Neuronal stem cell (in vitro differentiated cells): ENCODE results near the gene SUPT4H1.

Source experiments
- DNase-seq: peaks from one replicate; pipeline ENCODE4 v3.0.0-alpha.2; 2013; ENCODE audit warnings: low spot score
- H2AFZ ChIP-seq: one replicate; pipeline ENCODE4 v1.6.1; 2013; ENCODE audit warnings: mild to moderate bottlenecking, low read length, inconsistent platforms
- H2AK5ac ChIP-seq: 2 replicates; pipeline ENCODE4 v1.6.1; 2013; ENCODE audit warnings: low read depth, mild to moderate bottlenecking, inconsistent platforms, low read length, moderate library complexity, mixed read lengths
- H2BK120ac ChIP-seq: 2 replicates; pipeline ENCODE4 v1.6.1; 2013; ENCODE audit warnings: low read depth, mild to moderate bottlenecking, inconsistent platforms, low read length, moderate library complexity, mixed read lengths
- H2BK12ac ChIP-seq: one replicate; pipeline ENCODE4 v1.6.1; 2013; ENCODE audit warnings: low read length, inconsistent platforms
- H2BK15ac ChIP-seq: 2 replicates; pipeline ENCODE4 v1.6.1; 2013; ENCODE audit warnings: mild to moderate bottlenecking, low read length, inconsistent platforms, mixed read lengths
- H2BK5ac ChIP-seq: one replicate; pipeline ENCODE4 v1.6.1; 2013; ENCODE audit warnings: inconsistent platforms, mild to moderate bottlenecking, low read length, moderate library complexity
- H3K14ac ChIP-seq: one replicate; pipeline ENCODE4 v1.6.1; 2013; ENCODE audit warnings: low read length, inconsistent platforms
- H3K18ac ChIP-seq: 2 replicates; pipeline ENCODE4 v1.6.1; 2013; ENCODE audit warnings: low read length, inconsistent platforms
- H3K23ac ChIP-seq: 2 replicates; pipeline ENCODE4 v1.6.1; 2013; ENCODE audit warnings: low read depth, mild to moderate bottlenecking, mixed read lengths, low read length, inconsistent platforms; ENCODE audit not compliant: poor library complexity
- H3K27ac ChIP-seq: replicated peaks from 3 replicates; pipeline ENCODE4 v1.5.1; 2013; ENCODE audit warnings: low read length, inconsistent platforms
- H3K27me3 ChIP-seq, 3 experiments: 2 replicates each; pipeline ENCODE4 v1.6.1; 2013; ENCODE audit warnings: low read length in 3 of 3, mild to moderate bottlenecking in 2 of 3, inconsistent platforms in 1 of 3, low read depth in 1 of 3, mixed read lengths in 1 of 3, moderate library complexity in 1 of 3; ENCODE audit not compliant: control insufficient read depth in 3 of 3, insufficient read depth in 3 of 3
- H3K36me3 ChIP-seq, 2 donors: replicated peaks in 1 of 2; 2 replicates each; pipeline ENCODE4 v1.6.1; 2013; ENCODE audit warnings: low read length in 2 of 2; ENCODE audit not compliant: control insufficient read depth in 2 of 2, insufficient read depth in 2 of 2
- H3K4ac ChIP-seq: 2 replicates; pipeline ENCODE4 v1.6.1; 2013; ENCODE audit warnings: inconsistent platforms, mild to moderate bottlenecking, low read length, moderate library complexity
- H3K4me1 ChIP-seq, 2 donors: 1 replicate in 1 of 2; 2 replicates in 1 of 2; pipeline ENCODE4 v1.6.1; 2013; ENCODE audit warnings: low read length in 2 of 2, low read depth in 1 of 2; ENCODE audit not compliant: control insufficient read depth in 2 of 2, insufficient read depth in 1 of 2
- H3K4me2 ChIP-seq: one replicate; pipeline ENCODE4 v1.6.1; 2013; ENCODE audit warnings: mild to moderate bottlenecking, low read length, inconsistent platforms; ENCODE audit not compliant: insufficient read depth, poor library complexity, severe bottlenecking
- H3K4me3 ChIP-seq, 2 donors: 2 replicates each; pipeline ENCODE4 v1.5.1; 2013; ENCODE audit warnings: low read length in 2 of 2, mild to moderate bottlenecking in 2 of 2, inconsistent platforms in 1 of 2, moderate library complexity in 1 of 2
- H3K79me1 ChIP-seq: one replicate; pipeline ENCODE4 v1.6.1; 2013; ENCODE audit warnings: low read depth, mild to moderate bottlenecking, inconsistent platforms, low read length, moderate library complexity
- H3K9ac ChIP-seq: one replicate; pipeline ENCODE4 v1.6.1; 2013; ENCODE audit warnings: mild to moderate bottlenecking, low read depth, low read length, inconsistent platforms; ENCODE audit not compliant: poor library complexity
- H3K9me3 ChIP-seq, 2 donors: replicated peaks in 1 of 2; 2 replicates each; pipeline versions ENCODE3 to v1.6.1; 2013; ENCODE audit warnings: low read length in 2 of 2, mild to moderate bottlenecking in 2 of 2, inconsistent platforms in 1 of 2, low read depth in 1 of 2, mixed read lengths in 1 of 2, moderate library complexity in 1 of 2; ENCODE audit not compliant: control insufficient read depth in 2 of 2, insufficient read depth in 1 of 2
- H4K8ac ChIP-seq: one replicate; pipeline ENCODE4 v1.6.1; 2013; ENCODE audit warnings: low read depth, mild to moderate bottlenecking, inconsistent platforms, low read length, moderate library complexity
- H4K91ac ChIP-seq: one replicate; pipeline ENCODE4 v1.6.1; 2013; ENCODE audit warnings: low read length, low read depth, mild to moderate bottlenecking, inconsistent platforms; ENCODE audit not compliant: poor library complexity
- whole genome bisulfite sequencing, 2 donors: extraction: QIAGEN DNeasy Blood & Tissue Kit; methylation state at CpG; one replicate each; pipeline ENCODE4 v1.1.7; 2013; ENCODE audit warnings: missing lambda C conversion rate in 2 of 2, mixed read lengths in 1 of 2; ENCODE audit not compliant: insufficient read length in 2 of 2, insufficient replicate concordance in 1 of 2; ENCODE audit errors: extremely low coverage in 2 of 2; 5-methylcytosine and 5-hydroxymethylcytosine counted together

SUPT4H1 gene

GRCh38 chr17:58314706-58315015, 37.3 kb downstream of the SUPT4H1 start:
- no CpG with 5 or more reads among the region's 6 CpGs for WGBS, 2 donors
- no peaks in the 10 kb centered on the region for H3K9me3 ChIP-seq
- no peak overlapping the region for H2BK12ac ChIP-seq
- no peak overlapping the region for H3K18ac ChIP-seq
- no peak overlapping the region for H3K14ac ChIP-seq
- no peak overlapping the region for H3K27ac ChIP-seq
- H2BK5ac ChIP-seq = no peak overlapping the region
- no peak overlapping the region for H3K9ac ChIP-seq
- no peak overlapping the region for H3K4me2 ChIP-seq
- H4K91ac ChIP-seq = no peak overlapping the region
- DNase-seq = no peak
- no peak overlapping the region for H3K23ac ChIP-seq
- H3K79me1 ChIP-seq = no peaks in the 10 kb centered on the region
- peaks cover 0 to 4% (median 0%) of the 10 kb centered on the region in 3 experiments for H3K27me3 ChIP-seq
- H2AK5ac ChIP-seq = no peak overlapping the region
- no peak overlapping the region for H2BK15ac ChIP-seq
- H3K4ac ChIP-seq = no peak overlapping the region
- peaks cover 0 to 8% of the 10 kb centered on the region in 2 donors for H3K36me3 ChIP-seq
- H2AFZ ChIP-seq = no peak overlapping the region
- no peak overlapping the region for H4K8ac ChIP-seq
- H2BK120ac ChIP-seq = no peak overlapping the region
- H3K4me3 ChIP-seq = no peak overlapping the region
- no peaks in the 10 kb centered on the region for H3K4me1 ChIP-seq

GRCh38 chr17:58313815-58314705, 37.9 kb downstream of the SUPT4H1 start:
- DNase-seq = no peak

GRCh38 chr17:58312829-58313228, 39.2 kb downstream of the SUPT4H1 start:
- H3K27me3 ChIP-seq = peaks cover 0 to 15% (median 0%) of the 10 kb centered on the region in 3 experiments
- no peak overlapping the region for H2BK15ac ChIP-seq
- H4K8ac ChIP-seq = no peak overlapping the region
- H3K27ac ChIP-seq = no peak overlapping the region
- H2AK5ac ChIP-seq = no peak overlapping the region
- no peak overlapping the region for H3K9ac ChIP-seq
- no peak overlapping the region for H3K14ac ChIP-seq
- H2AFZ ChIP-seq = peak overlapping the region; percentile 20
- H3K79me1 ChIP-seq = peaks cover 3% of the 10 kb centered on the region
- no peak overlapping the region for H3K4ac ChIP-seq
- no peak overlapping the region for H4K91ac ChIP-seq
- peaks cover 0 to 8% of the 10 kb centered on the region in 2 donors for H3K36me3 ChIP-seq
- no peak overlapping the region for H3K23ac ChIP-seq
- H3K9me3 ChIP-seq = no peaks in the 10 kb centered on the region
- WGBS, 2 donors = no CpG with 5 or more reads among the region's 1 CpG
- H3K4me1 ChIP-seq = peaks cover 0 to 6% of the 10 kb centered on the region in 2 donors
- H3K4me3 ChIP-seq = no peak overlapping the region
- H2BK5ac ChIP-seq = no peak overlapping the region
- DNase-seq = no peak
- no peak overlapping the region for H3K18ac ChIP-seq
- no peak overlapping the region for H2BK120ac ChIP-seq
- H3K4me2 ChIP-seq = no peak overlapping the region
- H2BK12ac ChIP-seq = no peak overlapping the region

More at GRCh38 chr17:58313815-58314705, 37.9 kb downstream of the SUPT4H1 start:
- no CpG with 5 or more reads among the region's 7 CpGs for WGBS, 2 donors
- Histone ChIP-seq H2BK5ac (no peak overlapping the region), H3K4ac (no peak overlapping the region), H3K36me3 (peaks cover 0 to 8% of the 10 kb centered on the region in 2 donors), H3K4me1 (peaks cover 0 to 2% of the 10 kb centered on the region in 2 donors), H3K9ac (no peak overlapping the region), H2BK120ac (no peak overlapping the region), H3K23ac (no peak overlapping the region), H3K27me3 (peaks cover 0 to 8% (median 0%) of the 10 kb centered on the region in 3 experiments), H3K4me2 (no peak overlapping the region), H3K27ac (no peak overlapping the region), H2BK15ac (no peak overlapping the region), H4K91ac (no peak overlapping the region), H2BK12ac (no peak overlapping the region), H3K79me1 (no peaks in the 10 kb centered on the region), H3K4me3 (no peak overlapping the region), H4K8ac (no peak overlapping the region), H3K14ac (no peak overlapping the region), H2AFZ (no peak overlapping the region), H3K9me3 (no peaks in the 10 kb centered on the region), H2AK5ac (no peak overlapping the region), H3K18ac (no peak overlapping the region)

GRCh38 chr17:58312021-58312630, 39.9 kb downstream of the SUPT4H1 start:
- Histone ChIP-seq H3K14ac (peak overlapping the region; percentile 71), H3K36me3 (peaks cover 0 to 8% of the 10 kb centered on the region in 2 donors), H3K23ac (peak overlapping the region; percentile 89), H4K8ac (no peak overlapping the region), H3K27ac (no peak overlapping the region), H3K18ac (peak overlapping the region; percentile 38), H2BK15ac (no peak overlapping the region), H2BK120ac (no peak overlapping the region), H3K27me3 (peaks cover 0 to 21% (median 0%) of the 10 kb centered on the region in 3 experiments), H2BK5ac (no peak overlapping the region), H4K91ac (peak overlapping the region; percentile 38), H3K9ac (peak overlapping the region; percentile 70), H2AK5ac (peak overlapping the region; percentile 46), H3K4me3 (no peak overlapping the region), H2BK12ac (no peak overlapping the region), H3K4me2 (no peak overlapping the region), H3K9me3 (no peaks in the 10 kb centered on the region), H3K4ac (no peak overlapping the region), H3K79me1 (peaks cover 3% of the 10 kb centered on the region), H2AFZ (peak overlapping the region; percentile 20), H3K4me1 (peaks cover 0 to 6% of the 10 kb centered on the region in 2 donors)
- DNase-seq = no peak
- no CpG with 5 or more reads among the region's 23 CpGs for WGBS, 2 donors
